GM12878 (cell line): ENCODE data around the gene LRRC23. TPM values are rescaled to one million over a fixed set of nuclear protein-coding genes. Genes with fewer than 3 reads are reported as not detected.

Source experiments
- ATF7 ChIP-seq: fragments of 450-650 bp; IDR thresholded peaks from 2 replicates; pipeline ENCODE4 v1.6.1; 2016; ENCODE audit warnings: low read depth, mild to moderate bottlenecking
- CBX5 ChIP-seq: sonication (generic); IDR thresholded peaks from 2 replicates; pipeline ENCODE4 v1.6.1; 2016; ENCODE audit warnings: low read depth, moderate library complexity, mild to moderate bottlenecking, inconsistent platforms
- CEBPB ChIP-seq, 2 experiments: fragments of 150-350 bp in 1 of 2; IDR thresholded peaks; 2 replicates each; pipeline ENCODE4 v1.6.1; 2012 to 2014; ENCODE audit warnings: low read depth in 2 of 2, low read length in 2 of 2, borderline replicate concordance in 1 of 2, inconsistent platforms in 1 of 2
- CHD4 ChIP-seq: fragments of 200-600 bp; sonication (generic); IDR thresholded peaks from 2 replicates; pipeline ENCODE4 v1.6.1; 2016; ENCODE audit warnings: mild to moderate bottlenecking
- MYC ChIP-seq: IDR thresholded peaks from 2 replicates; pipeline ENCODE4 v1.6.1; 2011; ENCODE audit warnings: mild to moderate bottlenecking, low read length, moderate library complexity, inconsistent platforms; ENCODE audit not compliant: insufficient read depth, insufficient replicate concordance, insufficient read length, severe bottlenecking
- NRF1 ChIP-seq: conservative IDR thresholded peaks from 2 replicates; pipeline ENCODE4 v1.6.1; 2011; ENCODE audit warnings: mild to moderate bottlenecking, low read depth, low read length, improper control_type of control experiment
- RFX5 ChIP-seq: IDR thresholded peaks from 2 replicates; pipeline ENCODE4 v1.6.1; 2011; ENCODE audit warnings: low read depth, low read length, improper control_type of control experiment
- SIX5 ChIP-seq: IDR thresholded peaks from 2 replicates; pipeline ENCODE4 v1.6.1; 2011; ENCODE audit warnings: mild to moderate bottlenecking, low read depth, low read length, moderate library complexity; ENCODE audit not compliant: severe bottlenecking
- SMAD5 ChIP-seq: IDR thresholded peaks from 2 replicates; pipeline ENCODE4 v1.6.1; 2016; ENCODE audit warnings: antibody characterized with exemption, low read depth
- SP1 ChIP-seq: IDR thresholded peaks from one replicate; pipeline ENCODE4 v1.6.1; 2011; ENCODE audit warnings: low read depth, low read length
- TAF1 ChIP-seq: IDR thresholded peaks from 2 replicates; pipeline ENCODE4 v1.6.1; 2011; ENCODE audit warnings: mild to moderate bottlenecking, low read depth, low read length, borderline replicate concordance
- TBL1XR1 ChIP-seq: IDR thresholded peaks from 2 replicates; pipeline ENCODE4 v1.6.1; 2012; ENCODE audit warnings: low read depth, low read length, improper control_type of control experiment
- polyA plus RNA-seq, 11 experiments: library from polyadenylated mRNA; depleted of rRNA in 4 of 11; unstranded in 6 of 11; stranded (reverse) in 5 of 11; fragments of >200 nt; fragmentation: Nextera tagmentation in 4 of 11; fragmentation: Illumina TruSeq in 1 of 11; extraction: Ambion mirVana in 4 of 11; extraction: Trizol in 1 of 11; gene quantifications; 1 replicate in 1 of 11; 2 replicates in 10 of 11; pipeline versions ENCODE4 v1.2.1 to v1.2.3, GENCODE V29; 2011 to 2016; ENCODE audit warnings: inconsistent platforms in 2 of 11, missing spikeins in 2 of 11, low read depth in 1 of 11
- total RNA-seq, 4 experiments: library from RNA; depleted of rRNA in 3 of 4; stranded (reverse); fragments of >200 nt in 3 of 4; fragmentation: Illumina TruSeq in 1 of 4; extraction: Trizol in 1 of 4; gene quantifications; 2 replicates each; pipeline versions ENCODE4 v1.2.1 to v1.2.3, GENCODE V29; 2013 to 2021
- TF ChIP-seq, protein P1 (sequence below): fragments of 450-650 bp; IDR thresholded peaks from 2 replicates; pipeline ENCODE4 v1.6.1; 2017; ENCODE audit warnings: mild to moderate bottlenecking, moderate library complexity
- TF ChIP-seq, protein P2 (sequence below): IDR thresholded peaks from 2 replicates; pipeline ENCODE4 v1.6.1; 2012; ENCODE audit warnings: low read depth, low read length, improper control_type of control experiment
- TF ChIP-seq, protein P3 (sequence below): fragments of 450-650 bp; IDR thresholded peaks from 2 replicates; pipeline ENCODE4 v1.6.1; 2016; ENCODE audit warnings: mild to moderate bottlenecking
- TF ChIP-seq, protein P4 (sequence below): IDR thresholded peaks from 2 replicates; pipeline ENCODE4 v1.6.1; 2011; ENCODE audit warnings: borderline replicate concordance, low read depth, mild to moderate bottlenecking, moderate library complexity, mixed read lengths, low read length; ENCODE audit not compliant: insufficient read depth; ENCODE audit errors: extremely low read length
- TF ChIP-seq, protein P5 (sequence below): fragments of 450-650 bp; IDR thresholded peaks from 2 replicates; pipeline ENCODE4 v1.6.1; 2014; ENCODE audit warnings: mild to moderate bottlenecking
- TF ChIP-seq, protein P6 (sequence below): IDR thresholded peaks from 2 replicates; pipeline ENCODE4 v1.6.1; 2011; ENCODE audit warnings: borderline replicate concordance, low read depth, mild to moderate bottlenecking, moderate library complexity, low read length; ENCODE audit not compliant: insufficient read depth, poor library complexity, severe bottlenecking

Gene LRRC23
- total and polyA plus RNA-seq, 10 of the 15 experiments (the other 5 are each of a cell fraction or from before 2014, with no cell fraction given), result 1.4 to 6.9 (median 3.4) TPM

DNA sequence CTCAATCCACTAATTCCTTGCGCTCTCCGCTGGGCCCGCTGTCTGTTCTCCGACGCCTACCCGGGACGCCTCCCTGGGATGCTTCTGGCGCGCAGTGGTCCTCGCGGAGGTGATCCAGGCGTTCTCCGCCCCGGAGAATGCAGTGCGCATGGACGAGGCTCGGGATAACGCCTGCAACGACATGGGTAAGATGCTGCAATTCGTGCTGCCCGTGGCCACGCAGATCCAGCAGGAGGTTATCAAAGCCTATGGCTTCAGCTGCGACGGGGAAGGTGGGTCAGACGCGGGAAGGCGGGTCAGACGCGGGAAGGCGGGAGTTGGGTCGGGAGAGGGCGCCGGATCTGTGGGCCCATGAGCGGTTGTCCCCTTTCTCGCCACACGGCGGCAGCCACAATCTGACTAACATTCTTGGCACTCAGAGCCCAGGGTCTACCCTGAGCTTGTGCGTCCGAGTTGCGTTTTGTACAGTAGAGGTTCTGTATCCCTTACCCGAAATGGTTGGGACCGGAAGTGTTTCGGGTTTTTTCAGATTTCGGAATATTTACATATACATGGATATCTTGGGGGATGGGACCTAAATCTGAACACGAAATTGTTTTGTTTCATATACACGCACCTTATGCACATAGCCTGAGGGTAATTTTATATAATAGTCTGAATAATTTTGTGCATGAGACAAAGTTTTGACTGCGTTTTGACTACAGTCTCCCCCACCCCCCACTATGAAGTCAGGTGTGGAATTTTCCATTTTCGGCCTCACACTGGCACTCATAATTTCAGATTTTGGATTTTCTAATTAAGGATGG, 40.0 kb downstream of the LRRC23 start (continued):
- TF ChIP-seq, protein P1, sequence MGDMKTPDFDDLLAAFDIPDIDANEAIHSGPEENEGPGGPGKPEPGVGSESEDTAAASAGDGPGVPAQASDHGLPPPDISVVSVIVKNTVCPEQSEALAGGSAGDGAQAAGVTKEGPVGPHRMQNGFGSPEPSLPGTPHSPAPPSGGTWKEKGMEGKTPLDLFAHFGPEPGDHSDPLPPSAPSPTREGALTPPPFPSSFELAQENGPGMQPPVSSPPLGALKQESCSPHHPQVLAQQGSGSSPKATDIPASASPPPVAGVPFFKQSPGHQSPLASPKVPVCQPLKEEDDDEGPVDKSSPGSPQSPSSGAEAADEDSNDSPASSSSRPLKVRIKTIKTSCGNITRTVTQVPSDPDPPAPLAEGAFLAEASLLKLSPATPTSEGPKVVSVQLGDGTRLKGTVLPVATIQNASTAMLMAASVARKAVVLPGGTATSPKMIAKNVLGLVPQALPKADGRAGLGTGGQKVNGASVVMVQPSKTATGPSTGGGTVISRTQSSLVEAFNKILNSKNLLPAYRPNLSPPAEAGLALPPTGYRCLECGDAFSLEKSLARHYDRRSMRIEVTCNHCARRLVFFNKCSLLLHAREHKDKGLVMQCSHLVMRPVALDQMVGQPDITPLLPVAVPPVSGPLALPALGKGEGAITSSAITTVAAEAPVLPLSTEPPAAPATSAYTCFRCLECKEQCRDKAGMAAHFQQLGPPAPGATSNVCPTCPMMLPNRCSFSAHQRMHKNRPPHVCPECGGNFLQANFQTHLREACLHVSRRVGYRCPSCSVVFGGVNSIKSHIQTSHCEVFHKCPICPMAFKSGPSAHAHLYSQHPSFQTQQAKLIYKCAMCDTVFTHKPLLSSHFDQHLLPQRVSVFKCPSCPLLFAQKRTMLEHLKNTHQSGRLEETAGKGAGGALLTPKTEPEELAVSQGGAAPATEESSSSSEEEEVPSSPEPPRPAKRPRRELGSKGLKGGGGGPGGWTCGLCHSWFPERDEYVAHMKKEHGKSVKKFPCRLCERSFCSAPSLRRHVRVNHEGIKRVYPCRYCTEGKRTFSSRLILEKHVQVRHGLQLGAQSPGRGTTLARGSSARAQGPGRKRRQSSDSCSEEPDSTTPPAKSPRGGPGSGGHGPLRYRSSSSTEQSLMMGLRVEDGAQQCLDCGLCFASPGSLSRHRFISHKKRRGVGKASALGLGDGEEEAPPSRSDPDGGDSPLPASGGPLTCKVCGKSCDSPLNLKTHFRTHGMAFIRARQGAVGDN, result no peak; the same call in none of the 2 replicates
- TF ChIP-seq, protein P2, sequence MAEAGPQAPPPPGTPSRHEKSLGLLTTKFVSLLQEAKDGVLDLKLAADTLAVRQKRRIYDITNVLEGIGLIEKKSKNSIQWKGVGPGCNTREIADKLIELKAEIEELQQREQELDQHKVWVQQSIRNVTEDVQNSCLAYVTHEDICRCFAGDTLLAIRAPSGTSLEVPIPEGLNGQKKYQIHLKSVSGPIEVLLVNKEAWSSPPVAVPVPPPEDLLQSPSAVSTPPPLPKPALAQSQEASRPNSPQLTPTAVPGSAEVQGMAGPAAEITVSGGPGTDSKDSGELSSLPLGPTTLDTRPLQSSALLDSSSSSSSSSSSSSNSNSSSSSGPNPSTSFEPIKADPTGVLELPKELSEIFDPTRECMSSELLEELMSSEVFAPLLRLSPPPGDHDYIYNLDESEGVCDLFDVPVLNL, result no peak
- TF ChIP-seq CHD4 (no peak), ATF7 (no peak), SP1 (no peak), CEBPB (IDR thresholded peaks at IDR 0.05; ENCODE audit: borderline replicate concordance in 1 of 2, low read depth in 2 of 2, low read length in 2 of 2) (no peak), MYC (no peak), NRF1 (no peak), TAF1 (peak; percentile 11; the same call in 1 of the 2 replicates), RFX5 (no peak), SIX5 (no peak), SMAD5 (no peak), CBX5 (no peak), TBL1XR1 (0 out of 2 replicates have a peak, but pooled peaks have one; percentile 71)
- TF ChIP-seq, protein P3, sequence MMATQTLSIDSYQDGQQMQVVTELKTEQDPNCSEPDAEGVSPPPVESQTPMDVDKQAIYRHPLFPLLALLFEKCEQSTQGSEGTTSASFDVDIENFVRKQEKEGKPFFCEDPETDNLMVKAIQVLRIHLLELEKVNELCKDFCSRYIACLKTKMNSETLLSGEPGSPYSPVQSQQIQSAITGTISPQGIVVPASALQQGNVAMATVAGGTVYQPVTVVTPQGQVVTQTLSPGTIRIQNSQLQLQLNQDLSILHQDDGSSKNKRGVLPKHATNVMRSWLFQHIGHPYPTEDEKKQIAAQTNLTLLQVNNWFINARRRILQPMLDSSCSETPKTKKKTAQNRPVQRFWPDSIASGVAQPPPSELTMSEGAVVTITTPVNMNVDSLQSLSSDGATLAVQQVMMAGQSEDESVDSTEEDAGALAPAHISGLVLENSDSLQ, result no peak
- TF ChIP-seq, protein P4, sequence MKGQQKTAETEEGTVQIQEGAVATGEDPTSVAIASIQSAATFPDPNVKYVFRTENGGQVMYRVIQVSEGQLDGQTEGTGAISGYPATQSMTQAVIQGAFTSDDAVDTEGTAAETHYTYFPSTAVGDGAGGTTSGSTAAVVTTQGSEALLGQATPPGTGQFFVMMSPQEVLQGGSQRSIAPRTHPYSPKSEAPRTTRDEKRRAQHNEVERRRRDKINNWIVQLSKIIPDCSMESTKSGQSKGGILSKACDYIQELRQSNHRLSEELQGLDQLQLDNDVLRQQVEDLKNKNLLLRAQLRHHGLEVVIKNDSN, result no peak
- TF ChIP-seq, protein P5, sequence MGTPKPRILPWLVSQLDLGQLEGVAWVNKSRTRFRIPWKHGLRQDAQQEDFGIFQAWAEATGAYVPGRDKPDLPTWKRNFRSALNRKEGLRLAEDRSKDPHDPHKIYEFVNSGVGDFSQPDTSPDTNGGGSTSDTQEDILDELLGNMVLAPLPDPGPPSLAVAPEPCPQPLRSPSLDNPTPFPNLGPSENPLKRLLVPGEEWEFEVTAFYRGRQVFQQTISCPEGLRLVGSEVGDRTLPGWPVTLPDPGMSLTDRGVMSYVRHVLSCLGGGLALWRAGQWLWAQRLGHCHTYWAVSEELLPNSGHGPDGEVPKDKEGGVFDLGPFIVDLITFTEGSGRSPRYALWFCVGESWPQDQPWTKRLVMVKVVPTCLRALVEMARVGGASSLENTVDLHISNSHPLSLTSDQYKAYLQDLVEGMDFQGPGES, result no peak
- TF ChIP-seq, protein P6, sequence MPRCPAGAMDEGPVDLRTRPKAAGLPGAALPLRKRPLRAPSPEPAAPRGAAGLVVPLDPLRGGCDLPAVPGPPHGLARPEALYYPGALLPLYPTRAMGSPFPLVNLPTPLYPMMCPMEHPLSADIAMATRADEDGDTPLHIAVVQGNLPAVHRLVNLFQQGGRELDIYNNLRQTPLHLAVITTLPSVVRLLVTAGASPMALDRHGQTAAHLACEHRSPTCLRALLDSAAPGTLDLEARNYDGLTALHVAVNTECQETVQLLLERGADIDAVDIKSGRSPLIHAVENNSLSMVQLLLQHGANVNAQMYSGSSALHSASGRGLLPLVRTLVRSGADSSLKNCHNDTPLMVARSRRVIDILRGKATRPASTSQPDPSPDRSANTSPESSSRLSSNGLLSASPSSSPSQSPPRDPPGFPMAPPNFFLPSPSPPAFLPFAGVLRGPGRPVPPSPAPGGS, result no peak
